NCI-H524 (cell line): ENCODE results near the gene PARVA.

Experiments used
- DNase-seq, 2 experiments: peaks; one replicate each; lab custom pipeline; 2025; lab: John Stamatoyannopoulos, UW

The PARVA gene

DNA sequence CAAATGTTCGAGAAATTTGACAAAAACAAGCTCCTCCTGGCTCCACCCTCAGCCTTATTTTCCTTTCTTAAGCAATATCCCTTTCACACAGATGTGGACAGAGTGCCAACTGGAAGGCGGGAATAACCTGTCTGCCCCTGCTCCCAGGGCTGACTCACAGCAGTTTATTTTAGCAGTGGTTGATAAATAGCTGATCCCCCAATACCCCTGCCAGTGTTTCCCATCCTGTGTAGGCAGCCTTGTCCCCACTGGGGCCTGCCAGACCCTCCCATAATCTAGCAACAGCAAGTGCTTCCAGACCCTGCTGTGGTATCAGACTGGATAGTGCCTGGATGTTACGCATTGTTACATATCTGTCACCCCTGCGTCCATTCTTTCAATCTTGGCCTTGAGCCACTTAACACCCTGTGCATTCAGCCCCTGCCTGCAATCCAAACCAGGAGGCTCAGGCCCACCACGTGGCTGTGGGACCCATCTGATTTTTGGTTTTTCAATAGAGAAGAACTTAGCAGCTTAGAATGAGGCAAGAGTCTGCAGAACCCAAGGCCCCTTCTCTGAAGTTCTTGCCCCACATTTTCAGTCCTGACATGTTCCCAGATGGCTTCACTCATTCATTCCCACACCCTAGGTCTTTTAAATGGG is 53.7 kb downstream of the PARVA start:
- DNase-seq, result no peak

DNA sequence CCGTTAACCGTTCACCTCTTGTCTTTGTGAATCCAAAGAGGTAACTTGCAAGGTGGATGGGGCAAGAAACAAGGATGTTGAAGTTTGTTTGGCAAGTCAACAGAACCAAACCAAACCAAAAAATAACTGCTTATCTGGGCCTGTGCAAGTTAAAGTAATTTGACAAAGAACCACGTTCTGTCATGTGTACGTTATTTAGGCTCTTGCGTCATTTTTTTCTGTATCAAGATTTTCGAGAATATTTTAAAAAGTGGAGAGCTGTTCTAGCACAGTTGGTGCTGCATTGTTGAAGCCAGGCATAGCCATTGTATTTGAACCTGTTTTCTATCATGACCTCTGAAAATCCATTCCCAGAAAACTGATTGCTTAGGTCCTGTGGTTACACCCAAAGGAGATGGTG is 55.1 kb downstream of the PARVA start:
- DNase-seq, result no peak

- peak in 1 of 2 experiments; percentile 63 for DNase-seq
Observed at GRCh38 chr11:12433121-12433520, 55.8 kb downstream of the PARVA start.

- peak; percentile 51 to 84 for DNase-seq
Observed at GRCh38 chr11:12433571-12434324, 56.4 kb downstream of the PARVA start.

DNA sequence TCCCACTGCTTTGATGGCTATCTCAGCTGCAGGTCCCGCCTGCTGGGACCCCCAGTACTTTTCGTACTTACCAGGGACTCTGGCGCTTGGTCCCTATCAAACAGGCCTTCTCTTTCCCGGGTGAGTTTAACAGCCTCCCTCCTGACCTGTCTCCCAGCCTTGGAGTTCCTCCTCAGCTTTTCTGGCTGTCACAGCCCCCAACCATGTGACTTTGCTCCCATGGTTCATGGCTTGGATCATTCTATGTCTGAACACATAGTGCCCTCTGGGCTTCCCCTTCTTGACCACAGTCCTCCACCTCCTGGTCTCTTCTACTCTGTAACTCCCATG is 56.9 kb downstream of the PARVA start:
- no peak for DNase-seq

DNA sequence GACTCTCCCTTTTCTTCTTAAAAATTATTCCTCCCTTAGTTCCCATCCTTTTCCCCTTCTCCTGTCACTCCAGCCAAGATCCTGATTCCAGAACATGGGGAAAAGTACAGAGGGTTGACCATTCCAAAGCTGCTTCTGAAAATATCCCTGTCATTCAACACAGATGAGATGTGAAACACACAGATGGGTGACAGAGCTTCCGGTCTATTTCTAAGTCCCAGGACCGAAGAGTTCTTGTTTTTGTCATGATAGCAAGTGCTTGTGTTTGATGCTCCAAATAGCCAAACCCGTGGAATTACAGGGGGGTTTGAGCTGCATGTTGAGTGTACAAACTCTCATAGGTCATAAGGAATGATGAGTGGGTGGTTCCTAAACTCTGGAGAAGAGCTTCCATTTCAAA is 57.9 kb downstream of the PARVA start:
- peak in 1 of 2 experiments; percentile 11 for DNase-seq

GRCh38 chr11:12436266-12436665 is 58.9 kb downstream of the PARVA start:
- DNase-seq, result no peak

DNA sequence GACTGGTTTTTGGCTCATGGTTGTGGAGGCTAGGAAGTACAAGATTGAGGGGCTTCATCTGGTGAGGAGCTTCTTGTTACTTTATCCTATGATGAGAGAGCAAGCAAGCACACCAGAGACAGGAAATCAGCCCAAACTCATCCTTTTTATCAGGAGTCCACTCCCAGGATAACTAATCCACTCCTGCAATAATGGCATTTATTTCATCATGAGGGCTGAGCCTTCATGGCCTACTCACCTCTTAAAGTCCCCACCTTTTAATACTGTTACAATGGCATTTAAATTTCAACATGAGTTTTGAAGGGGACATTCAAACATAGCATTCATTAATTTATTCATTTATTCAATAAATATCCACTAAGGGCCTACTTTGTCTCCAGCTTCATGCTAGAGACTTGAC is 60.9 kb downstream of the PARVA start:
- DNase-seq, result no peak

- DNase-seq, result no peak
Observed at GRCh38 chr11:12439615-12440014, 62.2 kb downstream of the PARVA start.

DNA sequence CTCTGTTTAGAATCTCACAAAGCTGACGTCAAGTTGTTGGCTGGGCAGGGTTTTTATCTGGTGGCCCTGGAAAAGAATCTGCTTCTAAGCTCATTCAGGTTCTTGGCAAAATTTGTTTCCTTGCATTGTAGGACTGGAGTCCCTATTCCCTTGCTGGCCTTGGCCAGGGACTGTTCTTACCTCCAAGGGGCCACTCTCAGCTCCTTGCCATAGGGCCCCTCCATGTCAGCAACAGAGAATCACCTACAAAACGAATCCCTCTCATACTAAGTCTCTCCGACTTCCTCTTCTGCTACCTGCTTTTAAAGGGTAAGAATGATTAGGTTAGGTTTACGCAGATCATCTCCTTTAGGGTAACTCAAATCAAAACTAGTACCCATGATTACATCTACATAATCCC is 63.2 kb downstream of the PARVA start:
- no peak for DNase-seq

- peak in 1 of 2 experiments; percentile 12 for DNase-seq
Observed at GRCh38 chr11:12441231-12441861, 64.0 kb downstream of the PARVA start.

DNA sequence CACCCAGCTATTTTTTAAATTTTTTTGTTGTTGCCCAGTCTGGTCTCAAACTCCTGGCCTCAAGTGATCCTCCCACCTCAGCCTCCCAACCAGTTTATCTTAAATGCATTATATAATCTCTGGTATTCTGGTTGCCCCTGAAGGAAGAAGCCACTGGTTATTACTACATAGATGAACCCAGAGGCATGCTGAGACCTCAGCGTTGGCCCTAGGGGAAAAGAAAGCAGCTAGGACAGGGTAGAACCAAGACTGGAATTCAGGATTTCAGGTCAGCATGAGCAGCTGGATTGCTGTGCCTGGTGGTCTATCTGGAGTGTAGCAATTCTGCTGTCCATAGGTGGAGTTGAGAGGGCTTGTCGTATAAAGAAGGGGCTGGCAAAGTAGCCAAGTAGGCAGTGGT is 67.2 kb downstream of the PARVA start:
- DNase-seq, result no peak

DNA sequence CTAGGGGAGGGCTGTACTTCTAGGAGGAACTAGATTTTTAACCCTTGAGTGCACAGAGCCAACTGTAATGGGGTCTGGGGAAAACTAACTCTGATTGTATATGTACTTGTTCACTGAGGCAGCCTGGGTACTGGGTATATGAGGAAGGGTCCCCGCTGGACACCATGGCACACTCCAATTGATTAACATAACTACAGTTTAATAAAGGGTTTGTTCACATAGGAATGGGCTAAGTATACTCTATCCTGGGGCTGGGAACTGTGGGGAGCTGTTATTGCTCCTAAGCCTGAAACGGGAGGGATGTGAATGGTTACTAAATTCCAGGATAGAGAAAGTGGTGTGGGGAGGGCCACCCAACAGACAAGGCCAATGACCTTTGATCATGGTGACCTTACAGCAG is 67.6 kb downstream of the PARVA start:
- DNase-seq, result no peak

DNA sequence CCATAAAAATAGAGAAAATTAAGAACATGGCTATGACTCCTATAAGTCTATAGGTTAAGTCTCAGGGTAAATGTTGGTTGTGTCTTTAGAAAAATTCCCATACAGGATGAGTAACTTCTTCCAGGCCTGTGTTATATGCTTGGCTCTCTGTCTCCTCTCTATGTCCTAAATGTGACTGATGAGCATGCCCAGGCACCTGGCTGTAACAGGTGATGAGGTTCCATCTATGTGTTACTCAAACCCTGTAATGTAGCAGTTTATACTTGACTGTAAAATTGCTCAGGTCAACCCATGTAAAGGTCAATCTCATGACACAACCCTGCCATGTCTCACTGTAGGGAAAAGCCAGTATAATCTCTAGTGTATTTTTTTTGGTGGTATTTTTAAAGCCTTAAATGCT is 69.5 kb downstream of the PARVA start:
- no peak for DNase-seq

- DNase-seq, result no peak
Observed at GRCh38 chr11:12448131-12448939, 71.0 kb downstream of the PARVA start.

GRCh38 chr11:12449961-12450715 is 72.8 kb downstream of the PARVA start:
- no peak for DNase-seq

GRCh38 chr11:12451179-12451814 is 73.9 kb downstream of the PARVA start:
- no peak for DNase-seq

- no peak for DNase-seq
Observed at GRCh38 chr11:12453243-12453642, 75.9 kb downstream of the PARVA start.

- DNase-seq, result no peak
Observed at GRCh38 chr11:12454782-12455181, 77.4 kb downstream of the PARVA start.

GRCh38 chr11:12455938-12456337 is 78.6 kb downstream of the PARVA start:
- no peak for DNase-seq
